ENCODE data around the gene L3MBTL3.

DNA sequence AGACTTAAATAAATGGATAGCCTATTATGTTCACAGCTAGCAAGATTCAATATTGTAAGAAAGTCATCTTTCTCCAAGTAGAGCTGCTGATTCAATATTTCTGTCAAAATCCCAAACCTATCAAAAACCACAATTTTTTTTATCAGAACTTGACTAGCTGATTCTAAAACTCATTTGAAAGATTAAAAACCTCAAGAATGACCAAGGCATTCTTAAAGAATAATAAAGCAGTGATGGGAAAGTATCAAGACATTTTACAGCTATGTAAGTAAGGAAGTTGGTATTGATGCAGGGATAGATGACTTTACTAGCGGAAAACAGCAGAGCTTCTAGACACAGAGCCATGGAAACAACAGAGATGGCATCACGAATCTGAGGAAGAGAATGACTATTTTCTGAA is 139.7 kb downstream of the L3MBTL3 start:
- TF ChIP-seq, protein P1, sequence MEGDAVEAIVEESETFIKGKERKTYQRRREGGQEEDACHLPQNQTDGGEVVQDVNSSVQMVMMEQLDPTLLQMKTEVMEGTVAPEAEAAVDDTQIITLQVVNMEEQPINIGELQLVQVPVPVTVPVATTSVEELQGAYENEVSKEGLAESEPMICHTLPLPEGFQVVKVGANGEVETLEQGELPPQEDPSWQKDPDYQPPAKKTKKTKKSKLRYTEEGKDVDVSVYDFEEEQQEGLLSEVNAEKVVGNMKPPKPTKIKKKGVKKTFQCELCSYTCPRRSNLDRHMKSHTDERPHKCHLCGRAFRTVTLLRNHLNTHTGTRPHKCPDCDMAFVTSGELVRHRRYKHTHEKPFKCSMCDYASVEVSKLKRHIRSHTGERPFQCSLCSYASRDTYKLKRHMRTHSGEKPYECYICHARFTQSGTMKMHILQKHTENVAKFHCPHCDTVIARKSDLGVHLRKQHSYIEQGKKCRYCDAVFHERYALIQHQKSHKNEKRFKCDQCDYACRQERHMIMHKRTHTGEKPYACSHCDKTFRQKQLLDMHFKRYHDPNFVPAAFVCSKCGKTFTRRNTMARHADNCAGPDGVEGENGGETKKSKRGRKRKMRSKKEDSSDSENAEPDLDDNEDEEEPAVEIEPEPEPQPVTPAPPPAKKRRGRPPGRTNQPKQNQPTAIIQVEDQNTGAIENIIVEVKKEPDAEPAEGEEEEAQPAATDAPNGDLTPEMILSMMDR (IDR thresholded peaks at IDR 0.05) = no peak
- no peak for TF ChIP-seq EP300 (IDR thresholded peaks at IDR 0.05; ENCODE audit: low read depth)

All from transverse colon (tissue), 3 donors.